Lung (tissue), 12 donors: ENCODE results near the gene PSMB5. TPM values are rescaled to one million over a fixed set of nuclear protein-coding genes. Genes with fewer than 3 reads are reported as not detected.

Source experiments
- ATAC-seq: fragments of 200-7000 bp; cut with Tn5 transposase; one replicate; pipeline ENCODE4 v1.9.1; 2020; ENCODE audit warnings: moderate number of reproducible peaks; ENCODE audit not compliant: insufficient read depth, low FRiP score
- DNase-seq, 3 donors: peaks; one replicate each; pipeline ENCODE4 v3.0.0-alpha.2; 2013 to 2017
- H3K27ac ChIP-seq, 2 donors: one replicate each; pipeline ENCODE4 v1.5.1; 2013; ENCODE audit warnings: mild to moderate bottlenecking in 2 of 2, moderate library complexity in 2 of 2, control low read depth in 1 of 2, inconsistent platforms in 1 of 2, low read depth in 1 of 2, low read length in 1 of 2
- H3K27me3 ChIP-seq, 3 donors: one replicate each; pipeline ENCODE4 v1.5.1; 2013; ENCODE audit warnings: low read length in 2 of 3; ENCODE audit not compliant: control insufficient read depth in 3 of 3, insufficient read depth in 3 of 3
- H3K36me3 ChIP-seq, 4 donors: one replicate each; pipeline ENCODE4 v1.5.1; 2013; ENCODE audit warnings: low read length in 4 of 4, mild to moderate bottlenecking in 1 of 4, moderate library complexity in 1 of 4; ENCODE audit not compliant: control insufficient read depth in 4 of 4, insufficient read depth in 4 of 4
- H3K4me1 ChIP-seq, 5 donors: one replicate each; pipeline ENCODE4 v1.5.1; 2013; ENCODE audit warnings: low read length in 5 of 5, mild to moderate bottlenecking in 2 of 5, moderate library complexity in 1 of 5; ENCODE audit not compliant: control insufficient read depth in 5 of 5, insufficient read depth in 5 of 5
- H3K4me3 ChIP-seq: one replicate; pipeline ENCODE4 v1.5.1; 2013; ENCODE audit warnings: mild to moderate bottlenecking, control low read depth, moderate library complexity
- H3K9ac ChIP-seq, 2 donors: one replicate each; pipeline ENCODE4 v1.5.1; 2013; ENCODE audit warnings: low read length in 2 of 2, control low read depth in 1 of 2; ENCODE audit not compliant: insufficient read depth in 1 of 2
- H3K9me3 ChIP-seq, 4 donors: one replicate each; pipeline ENCODE4 v1.5.1; 2013; ENCODE audit warnings: low read length in 3 of 4, mild to moderate bottlenecking in 1 of 4, moderate library complexity in 1 of 4; ENCODE audit not compliant: control insufficient read depth in 4 of 4, insufficient read depth in 3 of 4
- WGBS, 2 donors: extraction: QIAGEN DNeasy Blood & Tissue Kit; methylation state at CpG; one replicate each; pipeline ENCODE4 v1.1.7; 2013; 5-methylcytosine and 5-hydroxymethylcytosine counted together
- polyA plus RNA-seq, 2 donors: library from polyadenylated mRNA; stranded (reverse); fragments of 200-250 nt; gene quantifications; one replicate each; pipeline ENCODE4 v1.2.1, GENCODE V29; 2013
- total RNA-seq, 2 donors: library from RNA; depleted of rRNA in 1 of 2; stranded (reverse); fragments of >200 nt in 1 of 2; gene quantifications; one replicate each; pipeline ENCODE4 v1.2.1, GENCODE V29; 2014 to 2021
- TF ChIP-seq, protein P1 (sequence below): IDR thresholded peaks from 2 replicates; pipeline ENCODE4 v1.5.1; 2012; ENCODE audit warnings: mild to moderate bottlenecking; ENCODE audit errors: control extremely low read depth, extremely low read depth
- donor health status: control.
- donor health status: control.
- donor health status: Bipolar disorder and iron deficiency.
- donor health status: healthy.
- donor health status: DM: yes; HTN: yes; CAD: no.

Gene PSMB5
- total and polyA plus RNA-seq, 4 donors, result 64.8 to 147 (median 101) TPM

DNA sequence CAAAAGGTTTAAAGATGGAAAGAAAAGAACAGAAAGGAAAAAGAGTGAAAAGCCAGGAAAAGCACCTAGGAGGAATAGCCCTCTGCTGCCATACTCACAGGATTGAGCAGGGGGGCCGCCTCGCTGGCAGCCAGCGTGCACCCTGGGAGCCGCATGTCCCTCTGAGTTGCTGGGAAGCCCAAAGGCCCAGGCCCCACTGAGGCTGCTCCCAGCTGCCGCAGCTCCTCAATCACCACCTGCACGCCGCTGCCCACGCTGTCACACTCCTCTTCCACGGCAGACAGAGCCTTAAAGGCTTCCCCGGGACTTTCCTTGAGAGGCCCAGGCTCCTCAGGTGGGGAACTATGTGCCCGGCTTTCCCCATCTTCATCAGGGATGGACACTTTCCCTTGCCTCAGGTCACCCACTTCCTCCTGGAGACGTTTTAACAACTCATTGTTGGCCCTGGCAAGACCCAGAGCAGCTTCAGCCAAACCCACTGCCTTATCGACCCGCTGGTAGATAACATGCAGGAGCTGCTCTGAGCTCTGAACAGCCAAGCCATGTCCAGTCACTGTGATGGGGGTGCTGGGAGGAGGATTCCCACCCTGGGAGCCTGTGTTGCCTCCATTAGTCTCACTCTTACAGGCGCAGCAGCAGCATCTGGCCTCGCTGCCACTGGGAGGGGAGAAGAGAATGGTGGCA is 36.2 kb downstream of the PSMB5 start:
- Histone ChIP-seq H3K9ac (no peak overlapping the region), H3K4me3 (no peak overlapping the region), H3K27me3 (no peaks in the 10 kb centered on the region), H3K27ac (no peak overlapping the region), H3K36me3 (peaks cover 0 to 7% (median 3%) of the 10 kb centered on the region in 4 donors), H3K9me3 (no peaks in the 10 kb centered on the region), H3K4me1 (peaks cover 0 to 8% (median 4%) of the 10 kb centered on the region in 5 donors)
- 91 to 92% methylated on average over 16 of the region's 16 CpGs for WGBS, 2 donors
- TF ChIP-seq, protein P1, sequence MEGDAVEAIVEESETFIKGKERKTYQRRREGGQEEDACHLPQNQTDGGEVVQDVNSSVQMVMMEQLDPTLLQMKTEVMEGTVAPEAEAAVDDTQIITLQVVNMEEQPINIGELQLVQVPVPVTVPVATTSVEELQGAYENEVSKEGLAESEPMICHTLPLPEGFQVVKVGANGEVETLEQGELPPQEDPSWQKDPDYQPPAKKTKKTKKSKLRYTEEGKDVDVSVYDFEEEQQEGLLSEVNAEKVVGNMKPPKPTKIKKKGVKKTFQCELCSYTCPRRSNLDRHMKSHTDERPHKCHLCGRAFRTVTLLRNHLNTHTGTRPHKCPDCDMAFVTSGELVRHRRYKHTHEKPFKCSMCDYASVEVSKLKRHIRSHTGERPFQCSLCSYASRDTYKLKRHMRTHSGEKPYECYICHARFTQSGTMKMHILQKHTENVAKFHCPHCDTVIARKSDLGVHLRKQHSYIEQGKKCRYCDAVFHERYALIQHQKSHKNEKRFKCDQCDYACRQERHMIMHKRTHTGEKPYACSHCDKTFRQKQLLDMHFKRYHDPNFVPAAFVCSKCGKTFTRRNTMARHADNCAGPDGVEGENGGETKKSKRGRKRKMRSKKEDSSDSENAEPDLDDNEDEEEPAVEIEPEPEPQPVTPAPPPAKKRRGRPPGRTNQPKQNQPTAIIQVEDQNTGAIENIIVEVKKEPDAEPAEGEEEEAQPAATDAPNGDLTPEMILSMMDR, result no peak
- DNase-seq, result no peak
- no peak for ATAC-seq

DNA sequence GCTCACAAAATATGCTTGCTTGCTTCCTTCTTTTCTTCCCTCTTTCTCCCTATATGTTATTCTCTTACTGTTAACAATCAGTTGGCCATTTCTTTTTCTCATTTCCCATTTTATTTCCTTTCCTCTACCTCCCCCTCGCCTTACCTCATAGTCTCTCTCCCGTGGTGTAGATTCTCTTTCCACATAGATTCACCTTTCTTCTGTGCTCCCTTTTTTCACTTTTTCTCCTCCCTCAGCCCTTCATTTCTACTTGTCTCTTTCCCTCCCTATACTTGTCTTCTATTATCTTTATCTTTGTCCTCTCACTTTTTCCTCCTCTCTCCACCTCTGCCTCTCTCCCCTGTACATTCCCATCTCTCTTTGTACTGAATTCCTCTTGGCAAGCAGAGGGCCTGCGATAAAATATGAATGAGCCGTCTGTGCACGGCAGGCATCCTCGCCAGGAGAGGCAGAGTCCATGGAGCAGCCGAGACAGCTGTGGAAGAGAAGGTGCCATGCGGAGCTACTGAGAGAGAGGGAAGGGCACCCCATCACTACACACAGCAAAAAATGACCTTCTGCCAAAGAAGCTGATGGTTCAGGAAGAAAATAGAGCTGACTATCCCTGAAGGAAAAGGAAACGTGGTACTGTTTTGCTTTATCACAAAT is 36.9 kb downstream of the PSMB5 start:
- no peak overlapping the region for H3K27ac ChIP-seq
- 83 to 84% methylated on average over 9 of the region's 9 CpGs for WGBS, 2 donors
- H3K4me1 ChIP-seq, result peaks cover 0 to 8% (median 4%) of the 10 kb centered on the region in 5 donors
- no peak for DNase-seq
- H3K36me3 ChIP-seq, result peaks cover 0 to 9% (median 3%) of the 10 kb centered on the region in 4 donors
- H3K27me3 ChIP-seq, result no peaks in the 10 kb centered on the region
- no peak for ATAC-seq
- H3K9ac ChIP-seq, result no peak overlapping the region
- no peak overlapping the region for H3K4me3 ChIP-seq
- no peaks in the 10 kb centered on the region for H3K9me3 ChIP-seq
- TF ChIP-seq, protein P1, result no peak

DNA sequence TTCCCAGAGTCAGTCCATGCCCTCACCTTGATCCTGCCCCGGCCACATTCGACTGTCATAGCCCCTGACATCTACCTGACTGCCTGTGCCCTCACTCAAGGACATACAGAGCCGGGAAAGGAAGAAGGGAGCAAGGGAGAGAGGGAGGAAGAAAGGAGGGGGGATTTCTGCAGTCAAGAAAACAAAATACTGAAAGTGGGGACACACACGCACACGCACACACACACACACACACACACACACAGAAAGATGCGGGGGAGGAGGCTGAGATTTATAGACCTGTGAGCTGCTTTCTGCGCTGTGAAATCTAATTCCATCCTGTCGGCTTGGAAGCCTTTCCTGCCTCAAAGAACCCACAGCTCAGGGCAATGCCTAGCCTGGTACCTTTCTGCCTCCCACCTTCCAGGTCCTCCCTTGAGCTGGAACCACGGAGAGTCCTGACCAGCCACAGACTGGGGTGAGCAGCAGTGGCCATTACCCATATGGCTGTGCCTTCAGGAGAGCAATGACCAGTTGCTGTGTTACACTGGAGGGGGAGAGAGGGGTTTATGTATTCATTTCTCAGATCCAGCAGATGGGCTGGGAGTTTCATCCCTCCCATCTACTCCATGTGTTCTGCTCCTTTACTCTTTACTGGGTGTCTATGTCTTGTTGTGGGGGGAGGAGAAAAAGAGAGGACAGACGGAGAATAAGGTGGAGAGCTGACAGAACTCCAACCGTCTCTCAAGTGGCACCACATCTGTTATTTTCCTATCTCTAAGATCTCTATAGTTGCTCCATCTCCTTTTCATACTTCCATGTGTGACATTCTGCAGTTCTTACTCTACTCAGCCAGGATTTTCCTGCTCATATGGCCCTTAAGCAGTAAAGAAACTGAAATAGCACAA is 37.7 kb downstream of the PSMB5 start:
- WGBS, 2 donors, result 77 to 80% methylated on average over 11 of the region's 11 CpGs
- no peak for ATAC-seq
- DNase-seq, result no peak

More for the DNA sequence above, 37.7 kb downstream of the PSMB5 start:
- Histone ChIP-seq H3K9ac (no peak overlapping the region), H3K9me3 (no peaks in the 10 kb centered on the region), H3K36me3 (peaks cover 0 to 9% (median 3%) of the 10 kb centered on the region in 4 donors), H3K4me3 (no peak overlapping the region), H3K27me3 (no peaks in the 10 kb centered on the region), H3K27ac (no peak overlapping the region), H3K4me1 (peaks cover 0 to 8% (median 4%) of the 10 kb centered on the region in 5 donors)
- TF ChIP-seq, protein P1, result no peak
